Kidney (tissue), 14 donors: ENCODE measurements around the gene METTL9. TPM values are rescaled to one million over a fixed set of nuclear protein-coding genes. Genes with fewer than 3 reads are reported as not detected.

Source experiments
- DNase-seq, 5 donors: peaks; one replicate each; pipeline ENCODE4 v3.0.0-alpha.2; 2013 to 2020
- FAIRE-seq: peaks from 2 replicates; lab custom pipeline; 2012; peaks lifted over from hg19 to GRCh38; lab: Jason Lieb, UNC
- H3K27ac ChIP-seq, 2 donors: one replicate each; pipeline ENCODE4 v1.7.0; 2013; ENCODE audit warnings: low read depth in 2 of 2, low read length in 2 of 2, inconsistent platforms in 1 of 2
- H3K27me3 ChIP-seq: one replicate; pipeline ENCODE4 v1.7.1; 2013; ENCODE audit warnings: low read length, inconsistent platforms; ENCODE audit not compliant: control insufficient read depth, insufficient read depth
- H3K36me3 ChIP-seq, 3 donors: one replicate each; pipeline versions ENCODE4 v1.7.0 to v1.7.1; 2013; ENCODE audit warnings: low read length in 3 of 3, control low read depth in 1 of 3, inconsistent platforms in 1 of 3; ENCODE audit not compliant: insufficient read depth in 3 of 3, control insufficient read depth in 2 of 3
- H3K4me1 ChIP-seq, 3 donors: one replicate each; pipeline versions ENCODE4 v1.7.0 to v1.7.1; 2013; ENCODE audit warnings: low read length in 3 of 3, inconsistent platforms in 1 of 3, low read depth in 1 of 3; ENCODE audit not compliant: control insufficient read depth in 2 of 3, insufficient read depth in 2 of 3
- H3K4me3 ChIP-seq, 3 donors: one replicate each; pipeline versions ENCODE4 v1.7.0 to v1.8.1; 2013; ENCODE audit warnings: low read length in 3 of 3, control low read depth in 1 of 3, inconsistent platforms in 1 of 3
- H3K9ac ChIP-seq, 3 donors: one replicate each; pipeline versions ENCODE4 v1.7.0 to v1.7.1; 2013; ENCODE audit warnings: low read length in 3 of 3, control low read depth in 1 of 3, inconsistent platforms in 1 of 3
- H3K9me3 ChIP-seq, 3 donors: one replicate each; pipeline versions ENCODE4 v1.7.0 to v1.7.1; 2013; ENCODE audit warnings: low read length in 3 of 3, control low read depth in 1 of 3, inconsistent platforms in 1 of 3; ENCODE audit not compliant: control insufficient read depth in 2 of 3, insufficient read depth in 1 of 3
- CTCF ChIP-seq: IDR thresholded peaks from 3 replicates; pipeline ENCODE4 v1.5.1; 2012; ENCODE audit warnings: mild to moderate bottlenecking, moderate library complexity, borderline replicate concordance; ENCODE audit not compliant: insufficient read depth; ENCODE audit errors: extremely low read depth
- intact Hi-C: fragments of 100-400 bp; cut with DNase I; formaldehyde crosslinking; loops from one replicate; pipeline ENCODE4 v1.11.1; 2022
- polyA plus RNA-seq: library from polyadenylated mRNA; stranded (reverse); fragments of 350-450 nt; fragmentation: Illumina TruSeq; extraction: RNeasy Lipid Tissue Mini Kit (QIAGEN cat#74804); gene quantifications from one replicate; pipeline ENCODE4 v1.2.3, GENCODE V29; 2014; ENCODE audit warnings: low read depth, low replicate concordance; ENCODE audit not compliant: insufficient read depth
- total RNA-seq: library from RNA; stranded (reverse); fragmentation: NEBNext Ultra II Directional; extraction: Animal tissue kit (Norgen Biotek cat#: 25700); gene quantifications from one replicate; pipeline ENCODE4 v1.2.1, GENCODE V29; 2021
- donor health status: control.
- donor health status: control.
- donor health status: control.
- donor health status: control.
- donor health status: control.
- donor health status: DM: yes; HTN: yes; CAD: no.
- donor health status: Normal renal cell carcinoma (clear cell type).

METTL9 gene
- total and polyA plus RNA-seq, 2 donors from 2014 or later, result 129 to 193 TPM

GRCh38 chr16:21704266-21704665 is 104.9 kb downstream of the METTL9 start:
- Histone ChIP-seq H3K27me3 (no peaks in the 10 kb centered on the region), H3K9ac (no peak overlapping the region), H3K36me3 (no peaks in the 10 kb centered on the region), H3K4me3 (no peak overlapping the region), H3K27ac (no peak overlapping the region), H3K4me1 (no peaks in the 10 kb centered on the region), H3K9me3 (no peaks in the 10 kb centered on the region)
- DNase-seq (no peak), FAIRE-seq (no peak)
- TF ChIP-seq CTCF, result no peak
- intact Hi-C loops, result no loop called here

GRCh38 chr16:21704733-21705132 is 105.4 kb downstream of the METTL9 start:
- Histone ChIP-seq H3K9me3 (no peaks in the 10 kb centered on the region), H3K27ac (no peak overlapping the region), H3K4me1 (no peaks in the 10 kb centered on the region), H3K4me3 (no peak overlapping the region), H3K36me3 (no peaks in the 10 kb centered on the region), H3K27me3 (no peaks in the 10 kb centered on the region), H3K9ac (no peak overlapping the region)
- no peak for TF ChIP-seq CTCF
- DNase-seq (no peak), FAIRE-seq (no peak)
- intact Hi-C loops, result no loop called here

Other genes with a start within 250 kb of the METTL9 start
- gene IGSF6, start 53.0 kb downstream of the METTL9 start, total RNA-seq, result 8.1 TPM
- 1.1 TPM for gene IGSF6, start 53.0 kb downstream of the METTL9 start, polyA plus RNA-seq
- 0.13 TPM for gene OTOA, start 64.4 kb downstream of the METTL9 start, total RNA-seq
- gene OTOA, start 64.4 kb downstream of the METTL9 start, polyA plus RNA-seq, result 0.39 TPM